ENCODE data around the gene ZFP36L2. TPM values are rescaled to one million over a fixed set of nuclear protein-coding genes. Genes with fewer than 3 reads are reported as not detected.

Gene ZFP36L2
- total and polyA plus RNA-seq, 9 of the 15 experiments (the other 6 are each of a cell fraction or from before 2014, with no cell fraction given): 4.1 to 60.6 (median 20.3) TPM

DNA sequence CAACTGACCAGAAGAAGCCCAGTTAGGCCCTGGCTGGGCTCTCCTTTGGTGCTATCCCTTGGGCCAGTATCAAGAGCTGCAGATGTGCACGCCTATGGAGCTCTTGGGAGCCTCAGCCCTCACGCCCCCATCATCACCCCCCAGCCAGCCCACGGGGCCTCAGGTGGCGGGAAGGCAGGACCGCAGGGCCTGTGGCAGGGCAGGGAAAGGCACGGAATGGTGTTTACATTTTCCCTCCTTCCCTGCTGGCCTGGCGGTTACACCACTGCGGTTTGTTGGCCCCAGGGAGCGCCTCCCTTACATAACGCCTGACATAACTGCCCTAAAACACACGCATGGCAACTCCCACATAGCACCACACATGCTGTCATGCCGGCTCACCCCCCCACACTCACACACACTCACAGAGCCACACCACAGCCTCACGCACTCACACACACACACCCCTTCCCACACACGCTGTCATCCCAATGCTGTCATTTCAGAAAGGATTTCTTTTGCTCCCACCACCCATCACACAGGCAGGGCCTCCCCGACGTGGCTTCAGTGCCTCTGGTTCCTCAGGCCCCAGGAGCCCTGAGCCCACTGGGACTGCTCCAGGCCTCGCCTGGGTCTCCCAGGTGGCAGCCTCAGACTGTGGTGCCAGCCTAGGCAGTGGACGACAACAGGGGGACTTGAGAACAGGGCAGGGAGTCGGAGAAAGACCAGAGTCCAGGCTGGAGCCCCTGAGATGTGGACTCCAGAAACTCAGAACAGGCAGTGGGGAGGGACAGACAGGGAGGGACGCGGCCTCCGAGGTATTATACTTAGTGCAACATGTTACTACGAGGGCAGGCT is 15.7 kb downstream of the ZFP36L2 start (continued):
- no peak for TF ChIP-seq GABPB2 (CRISPR knock-in tag; conservative IDR thresholded peaks at IDR 0.05)
- no peak; the same call in 1 of the 2 replicates for TF ChIP-seq ZNF583 (CRISPR knock-in tag; IDR thresholded peaks at IDR 0.05)
- TF ChIP-seq SP2 (IDR thresholded peaks at IDR 0.05; ENCODE audit: extremely low read depth, low read depth, low read length, poor library complexity, severe bottlenecking): no peak
- TF ChIP-seq ZNF696 (CRISPR knock-in tag; conservative IDR thresholded peaks at IDR 0.05): no peak
- no peak for TF ChIP-seq KHSRP (IDR thresholded peaks at IDR 0.05)
- TF ChIP-seq SAFB (IDR thresholded peaks at IDR 0.05; ENCODE audit: borderline replicate concordance, low read depth, low read length): no peak
- TF ChIP-seq TAF1 (IDR thresholded peaks at IDR 0.05; ENCODE audit: control insufficient read depth, extremely low read depth, insufficient read depth, low read length, severe bottlenecking): peak; percentile 22
- TF ChIP-seq SMARCE1 (IDR thresholded peaks at IDR 0.05): peak; percentile 82
- TF ChIP-seq FOSL1 (tag; conservative IDR thresholded peaks at IDR 0.05): peak; percentile 35; the same call in 1 of the 2 replicates
- no peak for TF ChIP-seq SIN3B (IDR thresholded peaks at IDR 0.05; ENCODE audit: low read depth)
- TF ChIP-seq, protein P1, sequence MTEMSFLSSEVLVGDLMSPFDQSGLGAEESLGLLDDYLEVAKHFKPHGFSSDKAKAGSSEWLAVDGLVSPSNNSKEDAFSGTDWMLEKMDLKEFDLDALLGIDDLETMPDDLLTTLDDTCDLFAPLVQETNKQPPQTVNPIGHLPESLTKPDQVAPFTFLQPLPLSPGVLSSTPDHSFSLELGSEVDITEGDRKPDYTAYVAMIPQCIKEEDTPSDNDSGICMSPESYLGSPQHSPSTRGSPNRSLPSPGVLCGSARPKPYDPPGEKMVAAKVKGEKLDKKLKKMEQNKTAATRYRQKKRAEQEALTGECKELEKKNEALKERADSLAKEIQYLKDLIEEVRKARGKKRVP (CRISPR knock-in tag; IDR thresholded peaks at IDR 0.05): no peak
- TF ChIP-seq NR1H2 (CRISPR knock-in tag; IDR thresholded peaks at IDR 0.05): no peak
- TF ChIP-seq ZNF316 (IDR thresholded peaks at IDR 0.05): no peak
- no peak for TF ChIP-seq NONO (IDR thresholded peaks at IDR 0.05; ENCODE audit: low read depth in 2 of 2, low read length in 1 of 2)
- TF ChIP-seq, protein P2, sequence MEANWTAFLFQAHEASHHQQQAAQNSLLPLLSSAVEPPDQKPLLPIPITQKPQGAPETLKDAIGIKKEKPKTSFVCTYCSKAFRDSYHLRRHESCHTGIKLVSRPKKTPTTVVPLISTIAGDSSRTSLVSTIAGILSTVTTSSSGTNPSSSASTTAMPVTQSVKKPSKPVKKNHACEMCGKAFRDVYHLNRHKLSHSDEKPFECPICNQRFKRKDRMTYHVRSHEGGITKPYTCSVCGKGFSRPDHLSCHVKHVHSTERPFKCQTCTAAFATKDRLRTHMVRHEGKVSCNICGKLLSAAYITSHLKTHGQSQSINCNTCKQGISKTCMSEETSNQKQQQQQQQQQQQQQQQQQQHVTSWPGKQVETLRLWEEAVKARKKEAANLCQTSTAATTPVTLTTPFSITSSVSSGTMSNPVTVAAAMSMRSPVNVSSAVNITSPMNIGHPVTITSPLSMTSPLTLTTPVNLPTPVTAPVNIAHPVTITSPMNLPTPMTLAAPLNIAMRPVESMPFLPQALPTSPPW (CRISPR knock-in tag; IDR thresholded peaks at IDR 0.05): peak; percentile 93
- TF ChIP-seq KDM2B (CRISPR knock-in tag; IDR thresholded peaks at IDR 0.05): no peak
- TF ChIP-seq TAF9B (IDR thresholded peaks at IDR 0.05; ENCODE audit: partially characterized antibody): no peak
- no peak for TF ChIP-seq CSDE1 (IDR thresholded peaks at IDR 0.05)
- TF ChIP-seq LEF1 (IDR thresholded peaks at IDR 0.05): peak; percentile 86
- no peak for TF ChIP-seq SREBF2 (CRISPR knock-in tag; IDR thresholded peaks at IDR 0.05)
- no peak for TF ChIP-seq GATA2 (CRISPR knock-in tag; IDR thresholded peaks at IDR 0.05)
- peak; percentile 26; the same call in 1 of the 2 replicates for TF ChIP-seq CBFA2T2 (conservative IDR thresholded peaks at IDR 0.05)
- TF ChIP-seq, protein P3, sequence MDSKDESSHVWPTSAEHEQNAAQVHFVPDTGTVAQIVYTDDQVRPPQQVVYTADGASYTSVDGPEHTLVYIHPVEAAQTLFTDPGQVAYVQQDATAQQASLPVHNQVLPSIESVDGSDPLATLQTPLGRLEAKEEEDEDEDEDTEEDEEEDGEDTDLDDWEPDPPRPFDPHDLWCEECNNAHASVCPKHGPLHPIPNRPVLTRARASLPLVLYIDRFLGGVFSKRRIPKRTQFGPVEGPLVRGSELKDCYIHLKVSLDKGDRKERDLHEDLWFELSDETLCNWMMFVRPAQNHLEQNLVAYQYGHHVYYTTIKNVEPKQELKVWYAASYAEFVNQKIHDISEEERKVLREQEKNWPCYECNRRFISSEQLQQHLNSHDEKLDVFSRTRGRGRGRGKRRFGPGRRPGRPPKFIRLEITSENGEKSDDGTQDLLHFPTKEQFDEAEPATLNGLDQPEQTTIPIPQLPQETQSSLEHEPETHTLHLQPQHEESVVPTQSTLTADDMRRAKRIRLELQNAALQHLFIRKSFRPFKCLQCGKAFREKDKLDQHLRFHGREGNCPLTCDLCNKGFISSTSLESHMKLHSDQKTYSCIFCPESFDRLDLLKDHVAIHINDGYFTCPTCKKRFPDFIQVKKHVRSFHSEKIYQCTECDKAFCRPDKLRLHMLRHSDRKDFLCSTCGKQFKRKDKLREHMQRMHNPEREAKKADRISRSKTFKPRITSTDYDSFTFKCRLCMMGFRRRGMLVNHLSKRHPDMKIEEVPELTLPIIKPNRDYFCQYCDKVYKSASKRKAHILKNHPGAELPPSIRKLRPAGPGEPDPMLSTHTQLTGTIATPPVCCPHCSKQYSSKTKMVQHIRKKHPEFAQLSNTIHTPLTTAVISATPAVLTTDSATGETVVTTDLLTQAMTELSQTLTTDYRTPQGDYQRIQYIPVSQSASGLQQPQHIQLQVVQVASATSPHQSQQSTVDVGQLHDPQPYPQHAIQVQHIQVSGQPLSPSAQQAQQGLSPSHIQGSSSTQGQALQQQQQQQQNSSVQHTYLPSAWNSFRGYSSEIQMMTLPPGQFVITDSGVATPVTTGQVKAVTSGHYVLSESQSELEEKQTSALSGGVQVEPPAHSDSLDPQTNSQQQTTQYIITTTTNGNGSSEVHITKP (IDR thresholded peaks at IDR 0.05; ENCODE audit: partially characterized antibody): no peak

All from K562 (cell line).